Osteoblast (primary cell): ENCODE results near the gene SCAI. TPM values are rescaled to one million over a fixed set of nuclear protein-coding genes. Genes with fewer than 3 reads are reported as not detected.

Source experiments
- DNase-seq: peaks from one replicate; pipeline ENCODE4 v3.0.0; 2011; ENCODE audit warnings: low spot score, mixed read lengths; ENCODE audit not compliant: insufficient read length; ENCODE audit errors: missing footprints
- H2AFZ ChIP-seq: 2 replicates; pipeline ENCODE4 v1.6.0; 2011; ENCODE audit warnings: mild to moderate bottlenecking, low read length
- H3K27ac ChIP-seq: 2 replicates; pipeline ENCODE4 v1.5.1; 2011; ENCODE audit warnings: mild to moderate bottlenecking, low read depth, low read length, moderate library complexity
- H3K27me3 ChIP-seq: 2 replicates; pipeline ENCODE4 v1.6.0; 2012; ENCODE audit warnings: mild to moderate bottlenecking, control low read depth, inconsistent platforms, low read length, moderate library complexity; ENCODE audit not compliant: insufficient read depth
- H3K36me3 ChIP-seq: 2 replicates; pipeline ENCODE4 v1.5.1; 2011; ENCODE audit warnings: mild to moderate bottlenecking, low read length, control low read depth, moderate library complexity; ENCODE audit not compliant: insufficient read depth
- H3K4me1 ChIP-seq: 2 replicates; pipeline ENCODE4 v1.5.1; 2011; ENCODE audit warnings: mild to moderate bottlenecking, low read length, control low read depth, moderate library complexity; ENCODE audit not compliant: insufficient read depth
- H3K4me2 ChIP-seq: 2 replicates; pipeline ENCODE4 v1.6.0; 2011; ENCODE audit warnings: mild to moderate bottlenecking, low read length; ENCODE audit not compliant: insufficient read depth
- H3K4me3 ChIP-seq: fragments of 200-600 bp; sonication (generic); 3 replicates; pipeline ENCODE4 v1.5.1; 2012; ENCODE audit warnings: mild to moderate bottlenecking, low read length, inconsistent platforms; ENCODE audit not compliant: insufficient read depth
- H3K79me2 ChIP-seq: 2 replicates; pipeline ENCODE4 v1.6.0; 2012; ENCODE audit warnings: mild to moderate bottlenecking, low read length, control low read depth, inconsistent platforms; ENCODE audit not compliant: insufficient read depth
- H3K9me3 ChIP-seq: 2 replicates; pipeline ENCODE4 v1.5.1; 2011; ENCODE audit warnings: low read depth, low read length, control low read depth
- H4K20me1 ChIP-seq: 2 replicates; pipeline ENCODE4 v1.6.0; 2012; ENCODE audit warnings: mild to moderate bottlenecking, low read length, control low read depth; ENCODE audit not compliant: insufficient read depth
- CTCF ChIP-seq: IDR thresholded peaks from 2 replicates; pipeline ENCODE4 v1.5.1; 2011; ENCODE audit warnings: mild to moderate bottlenecking, low read depth, low read length, moderate library complexity; ENCODE audit errors: extremely low read depth
- total RNA-seq: library from RNA; depleted of rRNA; stranded (reverse); fragments of >200 nt; gene quantifications from 2 replicates; pipeline ENCODE4 v1.2.3, GENCODE V29; 2012

The SCAI gene
- total RNA-seq, 1 donor, result 11.2 TPM

GRCh38 chr9:125008599-125008998 lies 134.7 kb downstream of the SCAI start:
- H3K27me3 ChIP-seq, result no peaks in the 10 kb centered on the region
- no peak overlapping the region for H3K27ac ChIP-seq
- H3K4me1 ChIP-seq, result no peaks in the 10 kb centered on the region
- no peak overlapping the region for H3K4me3 ChIP-seq
- DNase-seq, result no peak
- no peak for TF ChIP-seq CTCF
- H3K4me2 ChIP-seq, result no peak overlapping the region
- H2AFZ ChIP-seq, result no peak overlapping the region
- no peaks in the 10 kb centered on the region for H3K9me3 ChIP-seq
- no peaks in the 10 kb centered on the region for H3K79me2 ChIP-seq
- no peaks in the 10 kb centered on the region for H3K36me3 ChIP-seq
- H4K20me1 ChIP-seq, result no peaks in the 10 kb centered on the region

GRCh38 chr9:125003332-125003731 lies 140.0 kb downstream of the SCAI start:
- Histone ChIP-seq H3K9me3 (no peaks in the 10 kb centered on the region), H4K20me1 (no peaks in the 10 kb centered on the region), H3K4me1 (no peaks in the 10 kb centered on the region), H3K79me2 (no peaks in the 10 kb centered on the region), H3K27ac (no peak overlapping the region), H2AFZ (no peak overlapping the region), H3K4me2 (no peak overlapping the region), H3K36me3 (peaks cover 6% of the 10 kb centered on the region), H3K27me3 (no peaks in the 10 kb centered on the region), H3K4me3 (no peak overlapping the region)
- DNase-seq, result no peak
- TF ChIP-seq CTCF, result no peak

- Histone ChIP-seq H3K27me3 (no peaks in the 10 kb centered on the region), H3K79me2 (no peaks in the 10 kb centered on the region), H3K27ac (no peak overlapping the region), H3K4me3 (no peak overlapping the region), H3K4me2 (no peak overlapping the region), H4K20me1 (no peaks in the 10 kb centered on the region), H3K4me1 (no peaks in the 10 kb centered on the region), H3K36me3 (no peaks in the 10 kb centered on the region), H2AFZ (no peak overlapping the region), H3K9me3 (no peaks in the 10 kb centered on the region)
- DNase-seq, result no peak
- TF ChIP-seq CTCF, result no peak
These were observed 159.6 kb downstream of the SCAI start for GRCh38 chr9:124983698-124984097.

- no peak overlapping the region for H2AFZ ChIP-seq
- H4K20me1 ChIP-seq, result no peaks in the 10 kb centered on the region
- TF ChIP-seq CTCF, result no peak
- H3K27me3 ChIP-seq, result no peaks in the 10 kb centered on the region
- no peak overlapping the region for H3K4me2 ChIP-seq
- DNase-seq, result no peak
- H3K4me3 ChIP-seq, result no peak overlapping the region
- no peak overlapping the region for H3K27ac ChIP-seq
- no peaks in the 10 kb centered on the region for H3K9me3 ChIP-seq
- H3K36me3 ChIP-seq, result no peaks in the 10 kb centered on the region
- H3K79me2 ChIP-seq, result no peaks in the 10 kb centered on the region
- H3K4me1 ChIP-seq, result no peaks in the 10 kb centered on the region
These were observed 162.9 kb downstream of the SCAI start for GRCh38 chr9:124980431-124980830.
